Fibroblast of pulmonary artery (primary cell): ENCODE results near the gene PANK2.
"Not testable (repeated sequence)": the region's sequence is repeated elsewhere in the genome, so short reads cannot be mapped to it uniquely, and the experiment has no call there.

Source experiments
- DNase-seq: peaks from one replicate; pipeline ENCODE4 v3.0.0-alpha.2; 2010; ENCODE audit warnings: low read depth
- H3K4me3 ChIP-seq: replicated peaks from 2 replicates; pipeline ENCODE4 v1.5.1; 2011; ENCODE audit warnings: low read depth, mild to moderate bottlenecking, control low read depth, low read length, moderate library complexity
- TF ChIP-seq, protein P1 (sequence below): IDR thresholded peaks from 2 replicates; pipeline ENCODE4 v1.5.1; 2011; ENCODE audit warnings: mild to moderate bottlenecking, control low read depth, low read length, inconsistent platforms; ENCODE audit errors: missing control alignments

Gene PANK2

DNA sequence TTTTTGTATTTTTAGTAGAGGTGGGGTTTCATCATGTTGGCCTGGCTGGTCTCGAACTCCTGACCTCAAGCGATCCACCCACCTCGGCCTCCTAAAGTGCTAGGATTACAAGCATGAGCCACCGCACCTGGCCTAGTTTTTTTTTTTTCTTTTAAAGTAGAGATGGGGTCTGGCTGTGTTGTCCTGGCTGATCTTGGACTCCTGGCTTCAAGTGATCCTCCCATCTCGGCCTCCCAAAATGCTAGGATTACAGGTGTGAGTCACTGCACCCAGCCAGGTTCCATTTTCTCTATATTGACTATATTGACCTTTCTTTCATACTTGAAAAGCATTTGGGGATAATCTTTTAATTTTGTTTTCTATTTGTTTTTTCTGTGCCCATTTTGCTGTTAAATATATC is 13.3 kb downstream of the PANK2 start:
- DNase-seq, result no peak
- TF ChIP-seq, protein P1, sequence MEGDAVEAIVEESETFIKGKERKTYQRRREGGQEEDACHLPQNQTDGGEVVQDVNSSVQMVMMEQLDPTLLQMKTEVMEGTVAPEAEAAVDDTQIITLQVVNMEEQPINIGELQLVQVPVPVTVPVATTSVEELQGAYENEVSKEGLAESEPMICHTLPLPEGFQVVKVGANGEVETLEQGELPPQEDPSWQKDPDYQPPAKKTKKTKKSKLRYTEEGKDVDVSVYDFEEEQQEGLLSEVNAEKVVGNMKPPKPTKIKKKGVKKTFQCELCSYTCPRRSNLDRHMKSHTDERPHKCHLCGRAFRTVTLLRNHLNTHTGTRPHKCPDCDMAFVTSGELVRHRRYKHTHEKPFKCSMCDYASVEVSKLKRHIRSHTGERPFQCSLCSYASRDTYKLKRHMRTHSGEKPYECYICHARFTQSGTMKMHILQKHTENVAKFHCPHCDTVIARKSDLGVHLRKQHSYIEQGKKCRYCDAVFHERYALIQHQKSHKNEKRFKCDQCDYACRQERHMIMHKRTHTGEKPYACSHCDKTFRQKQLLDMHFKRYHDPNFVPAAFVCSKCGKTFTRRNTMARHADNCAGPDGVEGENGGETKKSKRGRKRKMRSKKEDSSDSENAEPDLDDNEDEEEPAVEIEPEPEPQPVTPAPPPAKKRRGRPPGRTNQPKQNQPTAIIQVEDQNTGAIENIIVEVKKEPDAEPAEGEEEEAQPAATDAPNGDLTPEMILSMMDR, result no peak
- H3K4me3 ChIP-seq, result no peak overlapping the region

DNA sequence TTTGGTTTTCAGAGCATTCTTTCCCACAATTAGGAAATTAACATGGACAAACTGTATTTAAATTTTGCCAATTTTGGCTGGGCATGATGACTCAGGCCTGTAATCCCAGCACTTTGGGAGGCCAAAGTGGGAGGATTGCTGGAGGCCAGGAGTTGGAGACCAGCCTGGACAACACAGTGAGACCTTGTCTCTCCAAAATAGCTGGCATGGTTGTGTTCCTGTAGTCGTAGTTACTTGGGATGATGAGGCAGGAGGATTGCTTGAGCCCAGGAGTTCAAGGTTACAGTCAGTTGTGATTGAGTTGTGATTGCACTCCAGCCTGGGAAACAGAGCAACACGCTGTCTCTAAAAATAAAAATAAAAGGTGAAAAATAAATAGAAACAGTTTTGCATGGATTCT is 15.0 kb downstream of the PANK2 start:
- no peak overlapping the region for H3K4me3 ChIP-seq
- DNase-seq, result no peak
- TF ChIP-seq, protein P1, result no peak

DNA sequence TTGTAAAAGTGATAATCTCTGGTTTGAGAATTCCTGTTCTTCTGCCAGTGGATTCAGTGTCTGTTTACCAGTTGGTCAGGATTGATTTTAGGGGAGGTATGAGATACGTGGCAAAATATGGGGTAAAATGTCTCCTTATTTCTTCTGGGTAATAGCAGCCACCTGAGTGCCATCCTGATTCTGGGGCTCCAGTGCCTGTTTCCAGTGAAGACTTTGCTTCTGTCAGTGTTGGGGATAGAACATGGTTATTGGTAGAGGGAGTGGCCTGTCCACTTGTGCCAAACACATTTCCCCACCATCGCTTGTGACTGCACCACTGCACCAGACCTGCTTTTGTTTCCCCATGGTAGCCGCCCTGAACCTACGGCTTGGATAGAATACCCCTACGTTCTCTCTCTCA is 15.7 kb downstream of the PANK2 start:
- DNase-seq, result no peak
- TF ChIP-seq, protein P1, result no peak
- H3K4me3 ChIP-seq, result no peak overlapping the region

DNA sequence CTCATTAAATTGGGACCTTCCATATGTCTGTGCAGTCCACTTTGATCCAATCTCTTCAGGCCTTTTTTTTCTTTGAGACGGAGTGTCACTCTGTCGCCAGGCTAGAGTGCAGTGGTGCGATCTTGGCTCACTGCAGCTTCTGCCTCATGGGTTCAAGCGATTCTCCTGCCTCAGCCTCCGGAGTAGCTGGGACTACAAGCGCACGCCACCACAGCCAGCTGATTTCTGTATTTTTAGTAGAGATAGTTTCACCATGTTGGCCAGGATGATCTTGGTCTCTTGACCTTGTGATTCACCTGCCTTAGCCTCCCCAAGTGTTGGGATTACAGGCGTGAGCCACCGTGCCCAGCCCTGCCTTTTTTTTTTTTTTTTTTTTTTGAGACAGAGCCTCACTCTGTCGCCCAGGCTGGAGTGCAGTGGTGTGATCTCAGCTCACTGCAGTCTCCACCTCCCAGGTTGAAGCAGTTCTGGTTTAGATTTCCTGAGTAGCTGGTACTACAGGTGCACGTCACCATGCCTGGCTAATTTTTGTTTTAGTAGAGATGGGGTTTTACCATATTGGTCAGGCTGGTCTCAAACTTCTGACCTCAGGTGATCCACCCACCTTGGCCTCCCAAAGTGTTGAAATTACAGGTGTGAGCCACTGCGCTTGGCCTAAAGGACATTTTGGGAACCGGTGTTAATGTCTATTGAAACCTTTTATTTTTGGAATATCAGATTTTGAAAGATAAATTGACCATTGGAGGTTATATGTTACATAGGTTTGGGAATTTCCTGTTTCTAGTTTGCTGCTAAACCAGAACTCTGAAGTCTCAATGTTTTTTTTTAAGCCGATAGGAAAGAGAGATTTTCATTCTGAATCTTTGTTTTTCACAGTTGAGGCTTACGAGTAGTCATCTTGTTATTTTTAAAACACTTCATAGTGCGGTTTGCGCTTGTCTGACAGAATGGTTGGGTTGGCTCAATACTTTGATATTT is 17.8 kb downstream of the PANK2 start:
- not testable (repeated sequence) for H3K4me3 ChIP-seq, DNase-seq

DNA sequence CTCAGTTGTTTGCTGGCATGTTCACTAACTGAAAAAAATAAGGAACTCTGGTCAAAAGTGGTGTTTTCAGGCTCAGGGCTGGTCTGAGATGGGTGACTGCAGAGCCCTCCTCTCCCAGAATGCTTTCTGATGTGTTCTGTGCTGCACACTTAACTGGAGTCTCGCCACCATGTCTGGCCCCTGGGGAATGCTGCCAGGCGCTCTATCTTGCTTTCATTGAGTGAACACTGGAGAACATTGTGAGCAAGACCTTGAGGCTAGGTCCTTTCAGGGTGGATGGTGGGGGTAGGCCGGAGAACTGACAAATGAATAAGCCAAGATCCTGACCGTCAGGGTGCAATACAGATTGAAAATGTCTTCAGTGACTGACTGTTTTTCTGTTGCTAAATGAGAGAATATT is 19.5 kb downstream of the PANK2 start:
- DNase-seq, result no peak
- no peak overlapping the region for H3K4me3 ChIP-seq
- TF ChIP-seq, protein P1, result no peak

DNA sequence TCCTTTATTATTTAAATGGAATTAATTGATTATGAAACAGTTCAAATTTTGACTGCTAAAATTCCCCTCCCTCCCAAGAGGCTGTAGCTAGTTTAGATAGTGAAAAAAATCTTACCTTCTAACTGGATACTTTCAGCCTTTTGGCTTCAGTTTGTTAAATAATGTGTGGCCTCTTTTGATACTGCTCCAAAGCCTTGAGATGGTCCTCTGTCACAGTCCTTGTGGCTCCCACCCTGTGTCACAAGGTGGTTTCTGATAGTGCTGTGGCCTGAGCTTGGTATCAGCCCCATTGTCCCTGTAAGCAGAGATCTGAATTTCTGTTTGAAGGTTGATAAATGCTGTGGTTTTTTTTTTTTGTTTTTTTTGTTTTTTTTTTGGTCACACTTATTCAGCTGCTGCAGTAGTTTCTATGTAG is 20.8 kb downstream of the PANK2 start:
- no peak for DNase-seq
- TF ChIP-seq, protein P1, result no peak
- H3K4me3 ChIP-seq, result no peak overlapping the region

DNA sequence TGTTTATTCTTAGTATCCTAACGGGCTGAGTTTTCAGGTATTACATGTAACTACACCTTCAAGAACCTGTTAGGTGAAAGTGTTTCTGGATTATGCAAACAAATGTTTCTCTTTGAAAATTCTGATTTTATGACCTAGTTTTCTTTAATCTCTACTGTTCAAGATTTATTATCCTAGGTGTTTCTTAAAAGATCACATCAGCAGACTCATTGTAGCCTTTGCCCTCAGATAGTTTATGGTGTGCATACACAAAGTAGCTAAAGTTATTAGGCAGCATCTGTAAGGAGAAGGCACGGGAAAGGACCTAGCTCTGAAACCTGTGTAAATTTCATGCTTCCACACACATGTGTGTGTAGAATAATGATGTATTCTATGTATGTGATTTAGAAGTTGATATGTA is 21.7 kb downstream of the PANK2 start:
- DNase-seq, result no peak
- H3K4me3 ChIP-seq, result no peak overlapping the region
- TF ChIP-seq, protein P1, result no peak
